EL (cell line): Measurements from ENCODE around the gene CHD2.

Experiments
- DNase-seq: peaks from one replicate; pipeline ENCODE4 v3.0.0-alpha.2; 2016

CHD2 gene

GRCh38 chr15:92932946-92933649 lies 33.0 kb downstream of the CHD2 start:
- DNase-seq = no peak

GRCh38 chr15:92933831-92934230 lies 33.7 kb downstream of the CHD2 start:
- no peak for DNase-seq

DNA sequence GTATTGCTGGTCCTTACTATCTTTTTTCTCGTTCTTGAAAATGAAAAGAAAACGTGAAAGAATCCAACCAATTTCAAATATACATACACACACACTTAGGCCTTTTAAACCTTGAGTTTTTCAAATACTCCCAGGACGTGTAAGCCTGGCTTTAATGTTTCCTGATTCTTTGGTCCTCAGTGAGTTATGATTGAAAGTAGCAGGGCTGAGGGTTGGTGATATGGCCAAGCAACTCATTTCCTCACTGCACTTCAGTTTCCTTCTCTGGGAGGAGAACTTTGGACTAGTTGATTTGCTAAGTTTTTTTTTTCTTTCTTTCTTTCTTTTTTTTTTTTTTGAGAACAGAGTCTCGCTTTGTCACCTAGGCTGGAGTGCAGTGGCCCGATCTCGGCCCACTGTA lies 34.6 kb downstream of the CHD2 start:
- DNase-seq = no peak

DNA sequence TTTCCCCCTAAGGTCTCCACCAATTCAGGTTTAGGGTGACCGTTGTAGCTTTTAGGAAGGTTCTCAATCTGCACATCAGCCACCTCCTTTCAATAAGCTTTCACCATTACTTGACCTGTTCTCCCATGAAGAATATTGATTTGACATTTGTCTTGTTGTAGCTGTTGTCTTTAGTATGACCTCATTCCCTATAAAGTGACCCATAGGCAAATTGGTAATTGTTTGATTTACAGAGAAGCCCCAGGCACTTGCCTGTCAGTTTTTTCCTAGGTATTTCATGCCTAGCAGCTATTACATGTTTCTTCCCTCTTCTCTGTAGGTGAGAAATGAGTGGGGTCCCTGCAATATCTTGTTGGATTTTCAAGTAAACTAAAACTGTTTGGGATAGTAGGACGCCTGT lies 36.0 kb downstream of the CHD2 start:
- DNase-seq = no peak

DNA sequence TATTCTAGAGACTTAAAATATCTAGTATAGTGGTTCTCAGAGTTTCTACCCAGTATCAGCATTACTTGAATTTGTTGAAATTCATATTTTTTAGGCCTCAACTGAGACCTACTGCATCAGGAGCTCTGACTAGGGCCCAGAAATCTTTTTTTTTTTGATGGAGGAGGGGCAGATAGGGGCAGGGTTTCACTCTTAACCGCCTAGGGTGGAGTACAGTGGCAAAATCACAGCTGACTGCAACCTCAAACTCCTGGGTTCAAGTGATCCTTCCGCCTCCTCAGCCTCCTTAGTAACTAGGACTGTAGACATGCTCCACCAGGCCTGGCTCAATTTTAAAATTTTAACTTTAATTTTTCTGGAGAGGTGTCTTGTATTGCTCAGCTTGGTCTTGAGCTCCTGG lies 36.6 kb downstream of the CHD2 start:
- DNase-seq = no peak

DNA sequence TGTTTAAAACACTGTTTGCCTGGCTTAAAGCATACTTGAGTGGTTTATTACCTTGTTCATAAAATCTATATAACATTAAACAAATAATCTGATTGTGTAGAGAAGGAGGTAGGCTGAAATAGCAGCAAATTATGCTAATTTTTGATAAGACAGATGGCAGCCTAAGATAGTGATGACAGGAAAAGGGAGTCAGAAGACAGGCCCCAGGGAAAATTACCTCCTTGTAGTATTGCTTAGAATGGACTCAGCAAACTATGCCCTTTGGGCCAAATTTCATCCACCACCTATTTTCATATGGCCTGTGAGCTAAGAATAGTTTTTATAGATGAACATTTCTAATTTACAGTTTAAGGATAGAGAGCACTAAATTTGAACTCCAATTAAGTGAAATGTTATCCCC lies 37.8 kb downstream of the CHD2 start:
- no peak for DNase-seq

GRCh38 chr15:92938387-92938786 lies 38.3 kb downstream of the CHD2 start:
- no peak for DNase-seq

DNA sequence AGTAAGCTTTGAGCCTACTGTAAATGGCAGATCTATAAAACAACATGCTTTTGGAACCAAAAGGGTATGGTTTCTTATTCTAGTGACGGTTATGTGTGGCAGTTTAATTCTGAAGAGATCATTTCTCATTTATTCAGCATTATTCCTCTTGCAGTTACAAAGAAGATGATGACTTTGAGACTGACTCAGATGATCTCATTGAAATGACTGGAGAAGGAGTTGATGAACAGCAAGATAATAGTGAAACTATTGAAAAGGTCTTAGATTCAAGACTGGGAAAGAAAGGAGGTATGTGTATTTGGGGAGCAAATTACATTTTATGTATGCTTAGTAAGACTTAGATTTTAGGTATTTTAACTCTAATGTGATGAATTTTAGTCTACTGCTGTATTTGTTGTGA lies 41.5 kb downstream of the CHD2 start:
- DNase-seq = no peak

DNA sequence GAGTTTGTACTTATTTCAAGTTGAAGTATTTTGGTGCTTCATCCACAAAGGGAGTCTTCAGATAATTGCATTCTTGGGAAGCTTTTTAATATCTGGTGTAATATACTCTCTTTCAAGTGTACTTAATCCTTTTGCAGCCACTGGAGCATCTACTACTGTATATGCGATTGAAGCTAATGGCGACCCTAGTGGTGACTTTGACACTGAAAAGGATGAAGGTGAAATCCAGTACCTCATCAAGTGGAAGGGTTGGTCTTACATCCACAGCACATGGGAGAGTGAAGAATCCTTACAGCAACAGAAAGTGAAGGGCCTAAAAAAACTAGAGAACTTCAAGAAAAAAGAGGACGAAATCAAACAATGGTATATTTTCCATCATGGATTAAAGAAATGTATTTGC lies 42.6 kb downstream of the CHD2 start:
- no peak for DNase-seq

DNA sequence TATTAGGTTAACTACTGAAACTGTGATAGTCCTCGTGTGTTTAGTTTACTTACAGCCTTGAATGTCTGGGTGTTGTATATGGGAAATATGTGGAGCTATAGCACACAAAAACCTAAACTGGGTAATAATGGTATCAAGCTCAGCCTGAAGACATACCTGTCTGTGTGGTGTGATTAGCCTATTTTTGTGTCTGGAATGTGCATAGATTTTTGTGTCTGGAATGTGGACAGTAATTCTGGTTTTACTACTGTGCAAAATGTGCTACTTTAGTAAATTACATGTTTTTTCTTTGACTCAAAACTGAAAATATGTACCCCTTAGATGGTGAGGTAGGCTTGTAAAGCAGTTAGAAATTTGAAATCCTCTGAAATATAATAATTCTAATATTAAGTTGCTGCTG lies 43.5 kb downstream of the CHD2 start:
- DNase-seq = no peak

- no peak for DNase-seq
These were observed 44.9 kb downstream of the CHD2 start for GRCh38 chr15:92944946-92945521.

DNA sequence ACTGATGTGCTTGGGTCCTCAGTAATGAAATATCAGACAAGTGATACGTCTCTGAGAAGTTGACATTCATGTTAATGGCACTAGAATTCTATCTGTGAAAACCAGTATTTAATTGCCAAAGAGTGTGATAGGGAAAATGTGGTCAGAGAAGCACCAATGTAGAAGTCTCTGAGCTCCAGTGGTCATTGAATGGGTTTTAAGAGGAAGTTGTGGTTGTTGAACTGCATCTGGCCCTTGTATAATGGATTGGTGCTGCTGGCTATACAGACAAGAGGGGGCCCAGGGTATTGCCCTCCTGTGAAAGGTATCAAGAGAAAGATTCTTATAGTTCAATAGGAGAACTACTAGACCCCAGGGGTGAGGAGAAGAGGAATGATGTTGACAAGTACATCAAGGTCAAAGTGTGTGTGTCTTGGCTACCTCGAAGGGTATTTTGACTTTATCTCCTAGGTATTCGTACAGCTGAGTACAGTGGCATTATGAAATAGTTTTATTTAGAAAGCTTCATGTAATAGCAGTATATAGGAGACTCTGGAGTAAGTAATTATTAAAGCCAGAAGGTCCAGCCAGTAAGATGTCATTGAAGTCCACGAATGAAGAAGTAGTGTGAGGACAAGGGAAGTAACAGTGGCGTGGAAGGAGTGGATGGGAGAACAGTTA lies 47.1 kb downstream of the CHD2 start:
- DNase-seq = no peak

GRCh38 chr15:92949604-92950249 lies 49.6 kb downstream of the CHD2 start:
- DNase-seq = no peak

DNA sequence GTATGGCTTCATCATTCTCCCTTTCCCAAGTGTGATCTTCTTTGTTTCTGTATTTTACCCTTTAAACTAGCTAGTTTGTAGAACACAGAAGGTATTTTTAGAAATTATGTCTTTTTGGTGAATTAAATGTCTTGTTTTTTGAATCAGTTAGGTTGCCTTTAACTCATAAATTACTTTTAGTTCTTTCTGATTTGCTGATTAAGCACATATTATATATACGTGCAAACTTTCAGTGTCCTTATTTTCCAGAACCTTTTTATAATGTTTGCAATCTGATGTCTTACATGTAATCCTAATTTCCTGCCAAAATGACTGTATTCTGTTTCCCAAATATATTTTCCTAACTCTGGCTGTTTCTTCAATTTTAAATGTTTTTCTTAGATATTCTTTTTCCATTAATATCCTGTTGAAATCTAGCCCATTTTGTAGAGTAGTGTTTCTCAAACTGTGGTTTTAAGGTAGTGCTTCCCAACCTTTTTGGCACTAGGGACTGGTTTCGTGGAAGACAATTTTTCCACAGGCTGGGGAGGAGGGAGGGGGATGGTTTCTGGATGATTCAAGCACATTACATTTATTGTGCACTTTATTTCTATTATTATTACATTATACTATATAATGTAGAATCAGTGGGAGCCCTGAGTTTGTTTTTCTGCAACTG lies 51.8 kb downstream of the CHD2 start:
- DNase-seq = no peak

- no peak for DNase-seq
These were observed 52.3 kb downstream of the CHD2 start for GRCh38 chr15:92952458-92952850.

DNA sequence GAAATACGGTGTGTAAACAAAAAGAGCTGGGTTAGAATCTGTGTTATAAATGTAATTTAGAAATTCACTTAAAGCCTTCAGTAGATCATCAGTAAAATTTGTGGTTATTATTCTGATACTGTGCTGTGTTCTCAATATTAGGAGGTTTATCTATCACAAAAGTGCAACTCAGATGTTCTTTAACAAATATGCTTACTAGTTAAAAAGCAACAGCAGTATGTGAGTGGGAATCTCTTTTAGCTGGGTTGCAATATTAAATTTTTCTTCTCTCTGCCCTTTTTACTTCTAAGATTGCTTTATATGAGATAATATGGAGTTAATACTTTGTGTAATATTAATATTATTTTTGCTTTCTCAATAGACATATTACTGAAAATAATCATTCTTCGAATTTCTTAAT lies 53.4 kb downstream of the CHD2 start:
- DNase-seq = no peak

GRCh38 chr15:92954002-92954401 lies 53.9 kb downstream of the CHD2 start:
- no peak for DNase-seq

GRCh38 chr15:92954578-92954977 lies 54.5 kb downstream of the CHD2 start:
- DNase-seq = no peak

GRCh38 chr15:92955706-92956105 lies 55.6 kb downstream of the CHD2 start:
- DNase-seq = no peak

DNA sequence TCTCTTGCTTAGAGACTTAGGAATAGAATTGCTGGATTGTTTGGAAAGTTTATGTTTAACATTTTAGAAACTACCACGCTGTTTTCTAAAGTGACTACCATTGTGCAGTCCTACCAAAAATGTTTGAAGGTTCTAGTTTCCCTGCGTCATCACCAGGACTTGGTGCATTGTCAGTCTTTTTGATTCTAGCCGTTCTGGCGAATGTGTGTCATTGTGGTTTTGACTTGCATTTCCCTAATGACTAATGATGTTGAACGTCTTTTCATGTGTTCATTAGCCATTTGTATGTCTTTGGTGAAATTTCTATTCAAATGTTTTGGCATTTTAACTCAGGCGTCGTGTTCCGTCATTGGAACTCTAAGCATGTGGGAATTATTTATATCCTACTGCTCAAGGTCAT lies 58.0 kb downstream of the CHD2 start:
- DNase-seq = peak; percentile 10

- no peak for DNase-seq
These were observed 59.1 kb downstream of the CHD2 start for GRCh38 chr15:92959219-92959618.

DNA sequence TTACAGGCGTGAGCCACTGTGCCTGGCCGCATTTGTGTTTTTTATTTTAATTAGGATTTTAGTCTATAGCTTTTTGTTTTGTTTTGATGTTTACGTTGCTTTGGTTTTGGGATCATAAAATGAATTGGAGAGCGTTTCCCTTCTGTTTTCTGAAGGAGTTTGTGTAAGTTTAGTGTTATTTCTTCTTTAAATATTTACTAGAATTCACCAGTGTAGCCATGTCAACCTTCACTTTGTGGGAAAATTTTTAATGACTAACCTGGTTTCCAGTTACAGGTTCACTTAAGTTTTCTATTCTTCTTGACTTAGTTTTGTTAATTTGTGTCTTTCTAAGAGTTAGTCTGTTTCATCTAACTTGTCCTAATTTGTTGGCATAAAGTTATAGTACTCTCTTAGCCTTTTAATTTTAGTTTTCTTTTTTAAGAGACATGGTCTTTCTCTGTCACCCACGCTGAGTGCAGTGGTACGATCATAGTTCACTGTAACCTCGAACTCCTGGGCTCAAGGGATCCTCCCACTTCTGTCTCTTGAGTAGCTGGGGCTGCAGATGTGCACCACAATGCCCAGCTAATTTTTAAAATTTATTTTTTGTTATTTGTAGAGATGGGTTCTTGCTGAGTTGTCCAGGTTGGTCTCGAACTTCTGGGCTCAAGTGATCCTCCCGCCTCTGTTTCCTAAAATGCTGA lies 61.0 kb downstream of the CHD2 start:
- DNase-seq = no peak

- DNase-seq = no peak
These were observed 62.8 kb downstream of the CHD2 start for GRCh38 chr15:92962914-92963313.
